Measurements from ENCODE around the gene KLHL7. TPM values are rescaled to one million over a fixed set of nuclear protein-coding genes. Genes with fewer than 3 reads are reported as not detected.

The KLHL7 gene
- total RNA-seq, 4 donors from 2014 or later: 20.4 to 36.2 (median 30.8) TPM

DNA sequence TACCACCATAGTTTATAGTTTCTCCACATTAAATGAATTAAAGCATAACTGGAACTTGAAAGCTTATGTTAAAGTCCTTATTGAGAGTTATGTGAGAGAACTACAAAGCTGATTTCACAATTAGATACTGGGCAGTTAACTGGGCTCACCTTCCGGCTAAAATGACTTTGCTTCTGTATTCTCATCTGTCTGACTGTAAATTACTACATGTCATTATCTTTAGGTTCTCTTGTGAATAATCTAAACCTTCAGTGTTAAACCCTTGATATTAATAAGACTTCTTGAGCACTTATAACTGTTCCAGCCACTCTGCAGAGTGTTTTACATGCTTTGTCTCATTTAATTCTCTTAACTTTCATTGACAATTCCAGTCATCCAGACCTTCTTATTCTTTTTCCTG, 3.9 kb downstream of the KLHL7 start:
- Histone ChIP-seq H3K4me1 (peaks cover 32 to 47% (median 45%) of the 10 kb centered on the region in 4 donors), H3K27me3 (no peaks in the 10 kb centered on the region), H3K9me3 (no peaks in the 10 kb centered on the region), H3K36me3 (no peaks in the 10 kb centered on the region), H3K27ac (replicated peaks in 1 of 4) (no peak overlapping the region), H3K4me3 (no peak overlapping the region)
- WGBS: 87% methylated on average over 1 of the region's 1 CpG
- no peak for DNase-seq (ENCODE audit: extremely low spot score)
- intact Hi-C loops (cut with DNase I): no loop called here
- TF ChIP-seq POLR2AphosphoS5 (IDR thresholded peaks at IDR 0.05) (no peak), EP300 (IDR thresholded peaks at IDR 0.05) (no peak)

- 76% methylated on average over 3 of the region's 3 CpGs for WGBS
- TF ChIP-seq CTCF (IDR thresholded peaks at IDR 0.05) (no peak), EP300 (IDR thresholded peaks at IDR 0.05) (no peak), POLR2A (IDR thresholded peaks at IDR 0.05; ENCODE audit: low read depth) (no peak)
- intact Hi-C loops (cut with DNase I): no loop called here
Measured at GRCh38 chr7:23114896-23115295, 9.3 kb downstream of the KLHL7 start.

DNA sequence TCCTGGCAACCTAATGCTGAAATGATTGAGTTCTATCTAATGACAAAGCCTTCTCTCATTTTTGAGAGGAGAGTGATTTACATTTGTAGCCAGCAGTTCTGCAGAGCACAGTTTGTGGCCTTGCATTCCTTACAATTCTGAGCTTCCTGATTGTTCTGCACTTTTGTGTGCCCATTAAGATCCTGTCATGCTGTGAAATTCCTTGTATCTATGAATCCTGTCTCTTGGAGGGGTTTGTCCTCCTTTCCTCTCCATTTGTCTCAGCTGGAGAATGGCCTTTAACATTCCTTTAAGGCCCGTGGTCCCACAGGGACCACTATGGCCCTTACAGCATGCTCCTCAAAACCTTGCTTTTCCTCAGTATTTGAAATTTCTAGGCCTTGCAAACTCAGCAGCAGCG, 10.4 kb downstream of the KLHL7 start:
- DNase-seq (ENCODE audit: extremely low spot score): no peak
- 60% methylated on average over 2 of the region's 2 CpGs for WGBS
- intact Hi-C loops (cut with DNase I): no loop called here
- peaks cover 16 to 35% (median 25%) of the 10 kb centered on the region in 4 donors for H3K4me1 ChIP-seq
- no peak overlapping the region for H3K27ac ChIP-seq (replicated peaks in 1 of 4)
- TF ChIP-seq CTCF (IDR thresholded peaks at IDR 0.05) (no peak), EP300 (IDR thresholded peaks at IDR 0.05) (no peak), POLR2A (IDR thresholded peaks at IDR 0.05; ENCODE audit: low read depth) (no peak), POLR2AphosphoS5 (IDR thresholded peaks at IDR 0.05) (no peak)
- H3K9me3 ChIP-seq: no peaks in the 10 kb centered on the region
- H3K27me3 ChIP-seq: no peaks in the 10 kb centered on the region
- no peaks in the 10 kb centered on the region for H3K36me3 ChIP-seq
- no peak overlapping the region for H3K4me3 ChIP-seq

More at GRCh38 chr7:23114896-23115295, 9.3 kb downstream of the KLHL7 start:
- Histone ChIP-seq H3K9me3 (no peaks in the 10 kb centered on the region), H3K4me3 (no peak overlapping the region), H3K36me3 (no peaks in the 10 kb centered on the region), H3K27ac (replicated peaks in 1 of 4) (no peak overlapping the region), H3K4me1 (peaks cover 23 to 38% (median 29%) of the 10 kb centered on the region in 4 donors), H3K27me3 (no peaks in the 10 kb centered on the region)
- DNase-seq (ENCODE audit: extremely low spot score): no peak

DNA sequence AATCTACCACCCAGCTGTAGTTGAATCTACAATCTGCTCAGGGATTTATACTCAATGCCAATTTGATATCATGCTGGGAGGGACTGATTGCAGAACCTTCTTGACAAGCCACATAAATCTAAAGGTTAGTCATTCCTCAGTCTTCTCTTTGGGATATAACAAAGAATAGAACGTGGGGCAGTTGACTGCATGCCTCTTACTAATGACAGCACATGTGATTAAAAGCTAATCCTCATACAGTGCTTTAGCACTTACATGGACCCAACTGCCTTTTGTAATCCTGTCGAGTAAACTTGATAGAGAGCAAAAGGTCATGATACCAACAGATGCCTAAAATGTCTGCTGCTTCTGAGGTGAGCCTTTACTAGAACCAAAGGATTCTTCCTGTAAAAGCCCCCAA, 12.3 kb downstream of the KLHL7 start:
- no peaks in the 10 kb centered on the region for H3K9me3 ChIP-seq
- no peaks in the 10 kb centered on the region for H3K36me3 ChIP-seq
- H3K4me1 ChIP-seq: peaks cover 21 to 35% (median 26%) of the 10 kb centered on the region in 4 donors
- intact Hi-C loops (cut with DNase I): no loop called here
- H3K4me3 ChIP-seq: no peak overlapping the region
- H3K27ac ChIP-seq (replicated peaks in 1 of 4): no peak overlapping the region
- TF ChIP-seq CTCF (IDR thresholded peaks at IDR 0.05) (no peak), POLR2A (IDR thresholded peaks at IDR 0.05; ENCODE audit: low read depth) (no peak), EP300 (IDR thresholded peaks at IDR 0.05) (no peak)
- no peaks in the 10 kb centered on the region for H3K27me3 ChIP-seq
- no peak for DNase-seq (ENCODE audit: extremely low spot score)
- 64% methylated on average over 2 of the region's 2 CpGs for WGBS

GRCh38 chr7:23120106-23120505, 14.5 kb downstream of the KLHL7 start:
- H3K4me1 ChIP-seq: peaks cover 17 to 34% (median 24%) of the 10 kb centered on the region in 4 donors
- 94% methylated on average over 4 of the region's 4 CpGs for WGBS
- intact Hi-C loops (cut with DNase I): no loop called here
- no peak overlapping the region for H3K27ac ChIP-seq (replicated peaks in 1 of 4)
- no peaks in the 10 kb centered on the region for H3K27me3 ChIP-seq
- TF ChIP-seq CTCF (IDR thresholded peaks at IDR 0.05): no peak
- TF ChIP-seq POLR2A (IDR thresholded peaks at IDR 0.05; ENCODE audit: low read depth): no peak
- TF ChIP-seq POLR2AphosphoS5 (IDR thresholded peaks at IDR 0.05): no peak
- no peak for TF ChIP-seq EP300 (IDR thresholded peaks at IDR 0.05)
- H3K9me3 ChIP-seq: no peaks in the 10 kb centered on the region
- H3K4me3 ChIP-seq: no peak overlapping the region
- H3K36me3 ChIP-seq: peaks cover 0 to 6% (median 3%) of the 10 kb centered on the region in 4 donors
- DNase-seq (ENCODE audit: extremely low spot score): no peak
